IPS-NIHi11 (cell line): ENCODE measurements around the gene PCDHB13.
A peak's percentile ranks its signal among the peaks of the same experiment; 100 is the strongest.
"Not testable (repeated sequence)": the region's sequence is repeated elsewhere in the genome, so short reads cannot be mapped to it uniquely, and the experiment has no call there.

Source experiments
- DNase-seq: peaks from one replicate; pipeline ENCODE4 v3.0.0; 2012; ENCODE audit warnings: mixed read lengths, low spot score

PCDHB13 gene

GRCh38 chr5:141213656-141214339, at the start of gene PCDHB13:
TSS of gene PCDHB13 (plus strand) at chr5:141213919. CDS start at chr5:141214124, 205 bp downstream.
- not testable (repeated sequence) for DNase-seq

GRCh38 chr5:141172381-141173204, 41.1 kb upstream of the PCDHB13 start, which contains the start of gene PCDHB7:
TSS of gene PCDHB7 (plus strand) at chr5:141172644. CDS start at chr5:141172836, 192 bp downstream.
- DNase-seq: peak; percentile 40

- DNase-seq: not testable (repeated sequence)
Observed at GRCh38 chr5:141174291-141175104, 39.2 kb upstream of the PCDHB13 start.

- DNase-seq: no peak
Observed at GRCh38 chr5:141175933-141176332, 37.8 kb upstream of the PCDHB13 start.

GRCh38 chr5:141177577-141178191, 36.0 kb upstream of the PCDHB13 start, which contains the start of gene PCDHB8:
TSS of gene PCDHB8 (plus strand) at chr5:141177790. CDS start at chr5:141178035, 245 bp downstream.
- not testable (repeated sequence) for DNase-seq

- DNase-seq: not testable (repeated sequence)
Observed at GRCh38 chr5:141179371-141179770, 34.3 kb upstream of the PCDHB13 start.

- not testable (repeated sequence) for DNase-seq
Observed at GRCh38 chr5:141179876-141180275, 33.8 kb upstream of the PCDHB13 start.

GRCh38 chr5:141180313-141180712, 33.4 kb upstream of the PCDHB13 start:
- no peak for DNase-seq

GRCh38 chr5:141182248-141182647, 31.5 kb upstream of the PCDHB13 start, which contains the start of gene PCDHB16:
TSS of gene PCDHB16 (plus strand) at chr5:141182387. CDS start at chr5:141182560, 173 bp downstream.
- peak; percentile 60 for DNase-seq

- not testable (repeated sequence) for DNase-seq
Observed at GRCh38 chr5:141184117-141184855, 29.4 kb upstream of the PCDHB13 start.

- DNase-seq: peak; percentile 59
Observed at GRCh38 chr5:141186897-141187512, 26.7 kb upstream of the PCDHB13 start, which contains the start of gene PCDHB9. TSS of gene PCDHB9 (plus strand) at chr5:141187161. CDS start at chr5:141187319, 158 bp downstream.

- not testable (repeated sequence) for DNase-seq
Observed at GRCh38 chr5:141188682-141189081, 25.0 kb upstream of the PCDHB13 start.

GRCh38 chr5:141189131-141189530, 24.6 kb upstream of the PCDHB13 start:
- not testable (repeated sequence) for DNase-seq

GRCh38 chr5:141192110-141192725, 21.5 kb upstream of the PCDHB13 start, which contains the start of gene PCDHB10:
TSS of gene PCDHB10 (plus strand) at chr5:141192353. CDS start at chr5:141192553, 200 bp downstream.
- DNase-seq: peak; percentile 68

- DNase-seq: not testable (repeated sequence)
Observed at GRCh38 chr5:141194332-141194731, 19.4 kb upstream of the PCDHB13 start.

- no peak for DNase-seq
Observed at GRCh38 chr5:141196363-141196762, 17.4 kb upstream of the PCDHB13 start.

GRCh38 chr5:141199359-141200235, 14.1 kb upstream of the PCDHB13 start, which contains the start of gene PCDHB11:
TSS of gene PCDHB11 (plus strand) at chr5:141199627. CDS start at chr5:141199775, 148 bp downstream.
- peak; percentile 25 for DNase-seq

- not testable (repeated sequence) for DNase-seq
Observed at GRCh38 chr5:141201126-141201525, 12.6 kb upstream of the PCDHB13 start.
